Lower lobe of right lung (tissue), 2 donors: ENCODE results near the gene ANKRD13A. TPM values are rescaled to one million over a fixed set of nuclear protein-coding genes. Genes with fewer than 3 reads are reported as not detected.
"Not testable (repeated sequence)": the region's sequence is repeated elsewhere in the genome, so short reads cannot be mapped to it uniquely, and the experiment has no call there.

Experiments
- ATAC-seq, 2 donors: fragments of 200-7000 bp; cut with Tn5 transposase; one replicate each; pipeline ENCODE4 v1.9.1; 2020 to 2022; ENCODE audit warnings: mild to moderate bottlenecking in 2 of 2, moderate library complexity in 2 of 2
- DNase-seq: peaks from one replicate; pipeline ENCODE4 v3.0.0-alpha.2; 2020
- H3K27ac ChIP-seq: fragments of 200-600 bp; one replicate; pipeline ENCODE4 v1.8.0; 2022
- H3K27me3 ChIP-seq: fragments of 200-600 bp; one replicate; pipeline ENCODE4 v1.8.0; 2022; ENCODE audit warnings: low read depth
- H3K36me3 ChIP-seq: fragments of 200-600 bp; one replicate; pipeline ENCODE4 v1.8.0; 2022; ENCODE audit warnings: mild to moderate bottlenecking
- H3K4me1 ChIP-seq: fragments of 200-600 bp; one replicate; pipeline ENCODE4 v1.8.0; 2022
- H3K4me3 ChIP-seq: fragments of 200-600 bp; one replicate; pipeline ENCODE4 v1.8.0; 2022; ENCODE audit warnings: mild to moderate bottlenecking
- H3K9me3 ChIP-seq: fragments of 200-600 bp; one replicate; pipeline ENCODE4 v1.8.0; 2022
- intact Hi-C: fragments of 100-400 bp; cut with DNase I; formaldehyde crosslinking; loops from one replicate; pipeline ENCODE4 v1.11.0; 2022
- total RNA-seq: library from RNA; stranded (reverse); fragmentation: NEBNext Ultra II Directional; extraction: Animal tissue kit (Norgen Biotek cat#: 25700); gene quantifications from one replicate; pipeline ENCODE4 v1.2.1, GENCODE V29; 2021
- TF ChIP-seq, protein P1 (sequence below): fragments of 200-600 bp; IDR thresholded peaks from one replicate; pipeline ENCODE4 v1.8.0; 2022; ENCODE audit warnings: antibody characterized with exemption, mild to moderate bottlenecking
- donor health status: DM: no; HTN: yes; CAD: no; lungs with severe emphysema.

ANKRD13A gene
- total RNA-seq, 1 donor from 2014 or later = 62.5 TPM

DNA sequence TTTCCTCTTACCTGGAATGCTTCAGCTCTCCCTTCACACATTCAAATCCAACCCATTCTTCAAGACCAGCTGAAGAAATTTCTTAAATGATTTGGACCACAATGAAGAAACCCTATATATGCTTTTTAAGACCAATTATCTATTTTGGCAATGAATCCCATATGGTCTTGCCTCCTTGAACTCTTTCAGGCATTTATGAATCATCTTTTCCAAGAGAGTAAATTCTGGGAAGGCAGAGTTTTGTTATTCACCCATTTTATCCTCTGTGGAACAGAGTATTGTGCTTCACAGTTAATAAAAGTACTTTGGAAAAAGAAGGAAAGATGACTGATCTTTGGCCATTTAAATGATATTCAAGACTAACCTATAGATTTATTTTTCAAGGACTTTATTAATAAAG is 17.0 kb upstream of the ANKRD13A start:
- no peak overlapping the region for H3K27ac ChIP-seq
- H3K9me3 ChIP-seq = no peaks in the 10 kb centered on the region
- H3K36me3 ChIP-seq = peaks cover 100% of the 10 kb centered on the region
- DNase-seq (no peak), ATAC-seq (no peak)
- peaks cover 4% of the 10 kb centered on the region for H3K4me1 ChIP-seq
- H3K27me3 ChIP-seq = no peaks in the 10 kb centered on the region
- TF ChIP-seq, protein P1, sequence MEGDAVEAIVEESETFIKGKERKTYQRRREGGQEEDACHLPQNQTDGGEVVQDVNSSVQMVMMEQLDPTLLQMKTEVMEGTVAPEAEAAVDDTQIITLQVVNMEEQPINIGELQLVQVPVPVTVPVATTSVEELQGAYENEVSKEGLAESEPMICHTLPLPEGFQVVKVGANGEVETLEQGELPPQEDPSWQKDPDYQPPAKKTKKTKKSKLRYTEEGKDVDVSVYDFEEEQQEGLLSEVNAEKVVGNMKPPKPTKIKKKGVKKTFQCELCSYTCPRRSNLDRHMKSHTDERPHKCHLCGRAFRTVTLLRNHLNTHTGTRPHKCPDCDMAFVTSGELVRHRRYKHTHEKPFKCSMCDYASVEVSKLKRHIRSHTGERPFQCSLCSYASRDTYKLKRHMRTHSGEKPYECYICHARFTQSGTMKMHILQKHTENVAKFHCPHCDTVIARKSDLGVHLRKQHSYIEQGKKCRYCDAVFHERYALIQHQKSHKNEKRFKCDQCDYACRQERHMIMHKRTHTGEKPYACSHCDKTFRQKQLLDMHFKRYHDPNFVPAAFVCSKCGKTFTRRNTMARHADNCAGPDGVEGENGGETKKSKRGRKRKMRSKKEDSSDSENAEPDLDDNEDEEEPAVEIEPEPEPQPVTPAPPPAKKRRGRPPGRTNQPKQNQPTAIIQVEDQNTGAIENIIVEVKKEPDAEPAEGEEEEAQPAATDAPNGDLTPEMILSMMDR = no peak
- no peak overlapping the region for H3K4me3 ChIP-seq
- intact Hi-C loops = no loop called here

DNA sequence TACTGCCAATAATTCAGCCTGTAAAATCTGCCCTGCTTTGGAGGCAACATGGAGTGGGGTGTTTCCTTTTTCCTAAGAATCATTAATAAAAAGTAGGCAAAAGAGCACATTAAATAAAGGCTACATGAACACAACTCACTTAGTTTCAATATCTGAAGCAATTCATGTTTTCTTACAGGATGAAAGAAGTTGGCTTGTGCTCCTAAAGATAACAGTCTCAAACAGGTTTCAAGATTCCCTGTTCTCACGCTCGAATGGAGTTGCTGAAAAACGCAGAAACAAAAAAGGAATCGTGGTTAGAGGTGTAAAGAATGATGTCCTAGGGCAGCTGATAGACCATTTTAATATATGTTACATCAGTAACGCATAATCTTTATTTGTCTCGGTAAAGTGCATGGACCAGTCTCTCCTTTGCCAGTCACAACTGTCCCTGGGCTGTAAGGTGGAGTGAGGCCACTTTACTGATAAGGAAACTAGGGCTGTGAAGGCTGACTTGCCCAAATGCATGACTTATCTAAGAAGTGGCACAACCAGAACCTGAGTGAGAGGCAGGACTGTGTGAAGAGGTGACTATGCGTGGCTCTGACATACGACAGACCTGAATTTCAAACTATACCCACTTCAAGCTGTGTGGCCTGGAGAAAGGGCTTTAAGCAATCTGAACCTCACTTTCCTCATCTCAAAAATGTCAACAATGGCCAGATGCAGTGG is 15.6 kb upstream of the ANKRD13A start:
- DNase-seq (no peak), ATAC-seq (peak; percentile 86 to 94)
- no peak overlapping the region for H3K4me3 ChIP-seq
- intact Hi-C loops = no loop called here
- H3K27me3 ChIP-seq = no peaks in the 10 kb centered on the region
- H3K4me1 ChIP-seq = peaks cover 4% of the 10 kb centered on the region
- H3K27ac ChIP-seq = no peak overlapping the region
- H3K9me3 ChIP-seq = no peaks in the 10 kb centered on the region
- peaks cover 100% of the 10 kb centered on the region for H3K36me3 ChIP-seq
- TF ChIP-seq, protein P1 = no peak

DNA sequence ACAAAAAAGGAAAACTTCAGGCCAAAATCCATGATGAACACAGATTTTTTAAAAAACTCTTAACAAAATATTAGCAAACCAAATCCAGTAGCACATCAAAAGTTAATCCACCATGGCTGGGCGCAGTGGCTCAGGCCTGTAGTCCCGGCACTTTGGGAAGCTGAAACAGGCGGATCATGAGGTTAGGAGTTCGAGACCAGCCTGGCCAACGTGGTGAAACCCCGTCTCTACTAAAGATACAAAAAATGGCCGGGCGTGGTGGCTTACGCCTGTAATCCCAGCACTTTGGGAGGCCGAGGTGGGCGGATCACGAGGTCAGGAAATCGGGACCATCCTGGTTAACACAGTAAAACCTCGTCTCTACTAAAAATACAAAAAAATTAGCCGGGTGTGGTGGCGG is 13.0 kb upstream of the ANKRD13A start:
- ATAC-seq, H3K9me3 ChIP-seq, H3K4me1 ChIP-seq, intact Hi-C loops, H3K27me3 ChIP-seq, H3K27ac ChIP-seq, H3K4me3 ChIP-seq, DNase-seq: not testable (repeated sequence)
- H3K36me3 ChIP-seq = peaks cover 100% of the 10 kb centered on the region

DNA sequence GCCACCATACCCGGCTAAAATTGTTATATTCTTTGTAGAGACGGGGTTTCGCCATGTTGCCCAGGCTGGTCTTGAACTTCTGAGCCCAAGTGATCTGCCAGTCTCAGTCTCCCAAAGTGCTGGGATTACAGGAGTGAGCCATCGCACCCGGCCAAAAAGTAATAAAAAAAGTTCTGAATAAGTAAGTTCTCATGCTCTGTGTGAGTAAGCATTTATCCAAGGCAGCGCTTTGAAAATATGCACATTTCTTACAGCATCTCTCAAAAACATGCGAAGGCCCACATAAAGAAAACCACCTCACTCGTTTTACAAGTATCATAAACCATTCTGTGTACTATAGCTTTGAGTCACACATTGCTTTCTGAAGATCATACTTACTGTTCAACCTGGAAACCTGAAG is 11.6 kb upstream of the ANKRD13A start:
- TF ChIP-seq, protein P1 = no peak
- DNase-seq = no peak
- H3K27ac ChIP-seq = no peak overlapping the region
- no peak for ATAC-seq
- peaks cover 87% of the 10 kb centered on the region for H3K36me3 ChIP-seq
- H3K27me3 ChIP-seq = no peaks in the 10 kb centered on the region
- H3K4me3 ChIP-seq = no peak overlapping the region
- intact Hi-C loops = no loop called here
- H3K9me3 ChIP-seq = no peaks in the 10 kb centered on the region
- peaks cover 3% of the 10 kb centered on the region for H3K4me1 ChIP-seq

DNA sequence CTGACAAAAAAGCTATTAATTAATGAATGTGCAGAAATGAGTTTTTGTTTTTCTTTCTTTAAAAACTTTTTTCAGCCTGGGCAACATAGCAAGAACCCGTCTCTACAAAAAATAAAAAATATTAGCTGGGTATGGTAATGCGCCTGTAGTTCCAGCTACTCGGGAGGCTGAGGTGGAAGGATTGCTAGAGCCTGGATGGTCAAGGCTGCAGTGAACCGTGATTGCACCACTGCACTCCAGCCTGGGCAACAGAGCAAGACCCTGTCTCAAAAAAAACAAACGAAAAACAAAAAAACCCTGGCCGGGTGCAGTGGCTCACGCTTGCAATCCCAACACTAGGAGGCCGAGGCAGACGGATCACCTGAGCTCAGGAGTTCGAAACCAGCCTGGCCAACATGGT is 11.0 kb upstream of the ANKRD13A start:
- intact Hi-C loops = no loop called here
- H3K9me3 ChIP-seq = no peaks in the 10 kb centered on the region
- TF ChIP-seq, protein P1 = no peak
- DNase-seq = no peak
- peaks cover 9% of the 10 kb centered on the region for H3K4me1 ChIP-seq
- no peak overlapping the region for H3K4me3 ChIP-seq
- H3K27me3 ChIP-seq = no peaks in the 10 kb centered on the region
- no peak for ATAC-seq
- peaks cover 81% of the 10 kb centered on the region for H3K36me3 ChIP-seq
- no peak overlapping the region for H3K27ac ChIP-seq

DNA sequence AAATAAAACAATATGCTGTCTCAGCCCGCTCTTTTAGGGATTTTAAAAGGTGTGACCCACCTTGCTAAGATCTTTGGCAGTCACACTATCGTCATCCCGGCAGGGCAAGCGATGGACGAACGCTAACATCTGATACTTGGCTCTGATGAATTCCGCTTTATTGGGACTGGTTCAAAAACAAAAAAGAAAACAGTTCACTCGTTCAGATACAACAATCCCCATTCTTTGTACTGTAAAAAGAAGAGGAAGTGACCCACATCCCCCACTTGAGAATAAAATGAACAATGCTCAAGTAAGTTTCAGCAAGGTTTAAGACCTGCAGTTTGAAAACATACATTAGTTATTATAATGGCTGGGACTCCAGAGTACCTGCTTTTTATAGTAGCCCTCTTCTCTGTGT is 10.3 kb upstream of the ANKRD13A start:
- peaks cover 74% of the 10 kb centered on the region for H3K36me3 ChIP-seq
- no peaks in the 10 kb centered on the region for H3K9me3 ChIP-seq
- intact Hi-C loops = no loop called here
- H3K27ac ChIP-seq = no peak overlapping the region
- H3K4me3 ChIP-seq = no peak overlapping the region
- TF ChIP-seq, protein P1 = no peak
- no peaks in the 10 kb centered on the region for H3K27me3 ChIP-seq
- H3K4me1 ChIP-seq = peaks cover 16% of the 10 kb centered on the region
- no peak for DNase-seq
- no peak for ATAC-seq
